ENCODE measurements around the gene RAPGEF2. TPM values are rescaled to one million over a fixed set of nuclear protein-coding genes. Genes with fewer than 3 reads are reported as not detected.

Gene RAPGEF2
- total and polyA plus RNA-seq, 2 donors (not counting 3 experiments of a cell fraction or from before 2014, with no cell fraction given) = 28.7 to 55.2 TPM

- dilution Hi-C loops (cut with MboI; ENCODE audit: extremely low pct_ligation_motif_present, low sequenced_read_pairs) = no loop called here
- H3K9ac ChIP-seq (replicated peaks; ENCODE audit: extremely low read depth, insufficient read depth, low read length) = no peak overlapping the region
Observed at GRCh38 chr4:159153669-159154068, 50.8 kb downstream of the RAPGEF2 start.

More at GRCh38 chr4:159153669-159154068, 50.8 kb downstream of the RAPGEF2 start:
- DNase-seq (ENCODE audit: low read depth, low spot score) (no peak), FAIRE-seq (no peak)
- Histone ChIP-seq H3K36me3 (ENCODE audit: control insufficient read depth in 2 of 2, extremely low read depth in 1 of 2, insufficient read depth in 2 of 2, low read length in 2 of 2) (no peaks in the 10 kb centered on the region), H3K79me2 (ENCODE audit: control insufficient read depth, insufficient read depth, low read length) (peaks cover 65% of the 10 kb centered on the region), H3K27me3 (ENCODE audit: control insufficient read depth in 2 of 2, insufficient read depth in 2 of 2, low read length in 2 of 2) (no peaks in the 10 kb centered on the region), H3K9me1 (replicated peaks; ENCODE audit: control insufficient read depth, extremely low read depth, insufficient read depth, low read length) (no peaks in the 10 kb centered on the region), H3K4me2 (ENCODE audit: insufficient read depth, low read length) (no peak overlapping the region), H2AFZ (ENCODE audit: low read depth, low read length) (no peak overlapping the region), H4K20me1 (replicated peaks; ENCODE audit: control insufficient read depth, extremely low read depth, insufficient read depth, low read length) (peaks cover 12% of the 10 kb centered on the region), H3K4me1 (ENCODE audit: control insufficient read depth, extremely low read depth, insufficient read depth, low read length) (peaks cover 9% of the 10 kb centered on the region), H3K9me3 (replicated peaks; ENCODE audit: control insufficient read depth, insufficient read depth, low read length) (no peaks in the 10 kb centered on the region), H3K27ac (ENCODE audit: insufficient read depth, low read depth, low read length) (no peak overlapping the region), H3K4me3 (replicated peaks in 1 of 3; ENCODE audit: insufficient read depth in 1 of 3, low read depth in 1 of 3, low read length in 3 of 3) (no peak overlapping the region)
- TF ChIP-seq MYC (IDR thresholded peaks at IDR 0.05; ENCODE audit: low read depth, low read length) = no peak
- TF ChIP-seq GATA2 (IDR thresholded peaks at IDR 0.05; ENCODE audit: insufficient read depth, insufficient read length, low read depth, low read length) = no peak
- no peak for TF ChIP-seq FOS (IDR thresholded peaks at IDR 0.05; ENCODE audit: borderline replicate concordance, insufficient read depth, low read length)
- TF ChIP-seq POLR2AphosphoS5 (IDR thresholded peaks at IDR 0.05; ENCODE audit: insufficient read depth, low read depth, low read length) = no peak
- no peak for TF ChIP-seq JUN (IDR thresholded peaks at IDR 0.05; ENCODE audit: borderline replicate concordance, insufficient read depth, insufficient read length, low read depth)
- TF ChIP-seq CTCF (IDR thresholded peaks at IDR 0.05; ENCODE audit: extremely low read depth in 1 of 2, insufficient read depth in 1 of 2, low read depth in 1 of 2, low read length in 2 of 2) = no peak
- no peak for TF ChIP-seq EZH2 (IDR thresholded peaks at IDR 0.05; ENCODE audit: borderline replicate concordance, low read depth, low read length, severe bottlenecking)
- TF ChIP-seq MAX (IDR thresholded peaks at IDR 0.05; ENCODE audit: insufficient read depth, insufficient read length) = no peak
- no peak for TF ChIP-seq POLR2A (IDR thresholded peaks at IDR 0.05; ENCODE audit: low read depth, low read length)
- BruUV-seq (replicated peaks) = no TSS peak
- CTCF ChIA-PET = no interaction called here
- intact Hi-C loops (cut with micrococcal nuclease) = no loop called here
- POLR2A ChIA-PET = no interaction called here
